GM18861 (cell line): ENCODE measurements around the gene ADCY9.
"Not testable (repeated sequence)": the region's sequence is repeated elsewhere in the genome, so short reads cannot be mapped to it uniquely, and the experiment has no call there.

Source experiments
- ATAC-seq: cut with Tn5 transposase; IDR thresholded peaks from one replicate; pipeline ENCODE4 v1.9.1; 2021; ENCODE audit not compliant: unreplicated experiment

The ADCY9 gene

DNA sequence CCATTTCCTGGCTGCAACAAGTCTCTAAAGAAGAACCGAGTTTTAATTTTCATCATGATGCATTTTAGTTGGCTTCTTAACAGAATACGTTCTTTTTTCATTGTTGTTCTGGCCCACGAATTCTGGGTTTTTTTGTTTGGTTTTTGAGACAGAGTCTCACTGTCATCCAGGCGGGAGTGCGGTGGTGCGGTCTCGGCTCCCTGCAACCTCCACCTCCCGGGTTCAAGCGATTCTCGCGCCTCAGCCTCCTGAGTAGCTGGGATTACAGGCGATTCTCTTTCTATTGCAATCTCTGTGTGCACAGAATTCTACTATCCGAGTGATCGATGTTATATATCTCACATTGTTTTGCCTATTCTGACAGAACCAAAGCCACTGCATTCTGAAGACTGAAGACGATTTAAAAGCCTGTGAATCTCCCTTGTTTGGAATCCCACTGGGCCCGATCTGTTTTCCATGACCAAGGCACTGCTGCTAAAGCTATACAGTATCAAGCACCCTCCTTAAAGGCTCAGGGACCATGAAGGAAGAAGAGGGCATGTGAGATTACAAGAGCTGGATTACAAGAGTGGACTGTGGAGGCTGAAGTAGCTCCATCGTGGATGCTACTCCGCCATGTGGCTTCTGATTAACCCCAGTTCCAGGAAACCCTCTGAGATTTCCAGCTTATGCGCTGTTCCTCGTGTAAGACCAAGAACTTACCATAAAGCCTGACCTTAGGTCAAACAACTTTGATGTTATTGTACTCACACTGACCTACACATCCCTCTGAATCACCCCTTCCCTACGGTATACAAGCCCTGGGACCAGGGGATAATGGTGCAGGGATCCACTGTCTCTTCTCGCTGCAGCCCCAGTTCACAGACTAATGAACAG is 44.3 kb downstream of the ADCY9 start:
- no peak for ATAC-seq

- ATAC-seq = no peak
These were observed 45.3 kb downstream of the ADCY9 start for GRCh38 chr16:4070936-4071335.

DNA sequence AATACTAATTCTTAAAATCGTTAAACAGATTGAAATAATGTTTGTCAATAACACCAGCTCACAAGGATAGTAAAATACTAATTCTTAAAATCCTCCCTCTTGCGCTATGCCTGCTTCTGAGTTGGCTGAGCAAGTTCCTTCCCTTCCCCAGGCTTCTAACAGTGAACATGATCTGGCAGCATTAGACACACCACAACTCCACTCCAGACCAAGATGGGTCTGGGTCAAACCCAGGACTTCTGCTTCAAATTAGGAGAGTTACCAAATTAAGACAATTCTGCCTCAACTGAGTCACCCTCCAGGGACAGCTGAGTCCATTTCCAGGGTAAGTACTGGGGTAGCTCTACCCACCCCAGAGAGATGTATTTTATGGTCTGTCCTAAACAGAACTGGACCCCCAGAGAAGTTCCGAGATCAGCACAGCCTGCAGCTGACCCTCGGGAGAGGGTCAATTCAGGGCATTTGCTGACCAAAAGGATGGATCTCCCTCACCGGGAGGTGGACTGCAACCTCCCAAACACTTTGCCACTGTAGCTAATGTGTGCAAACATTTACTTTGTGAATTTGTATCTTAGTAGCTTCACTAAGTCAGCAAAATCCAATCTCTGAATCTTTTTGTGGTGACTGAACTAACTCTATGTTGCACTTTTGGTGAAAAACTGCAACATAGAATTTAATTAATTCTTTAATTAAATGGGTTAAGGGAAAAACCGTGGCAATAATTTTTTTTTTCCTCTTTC is 48.8 kb downstream of the ADCY9 start:
- no peak for ATAC-seq

- no peak for ATAC-seq
These were observed 51.3 kb downstream of the ADCY9 start for GRCh38 chr16:4064950-4065352.

DNA sequence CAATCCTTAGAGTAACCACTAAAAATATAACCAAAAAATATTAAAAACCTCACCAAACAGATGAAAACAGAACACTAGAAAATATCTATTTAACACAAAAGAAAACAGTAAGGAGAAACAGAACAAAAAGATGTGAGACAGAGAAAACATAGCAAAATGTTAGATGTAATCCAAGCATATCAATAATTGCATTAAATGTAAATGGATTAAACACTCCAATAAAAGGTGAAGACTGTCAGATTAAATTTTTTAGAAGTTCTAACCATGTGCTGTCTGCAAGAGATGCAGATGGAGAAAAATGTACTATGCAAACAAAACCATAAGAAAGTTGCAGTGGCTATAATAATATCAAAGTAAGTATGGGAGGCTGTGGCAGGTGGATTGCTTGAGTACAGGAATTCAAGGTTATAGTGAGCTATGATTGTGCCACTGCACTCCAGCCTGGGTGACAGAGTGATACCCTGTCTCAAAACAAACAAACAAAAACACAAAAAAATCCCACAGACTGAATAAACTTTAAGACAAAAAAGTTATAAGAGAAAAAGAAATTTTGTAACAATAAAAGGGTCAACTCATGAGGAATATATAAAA is 53.9 kb downstream of the ADCY9 start:
- no peak for ATAC-seq

DNA sequence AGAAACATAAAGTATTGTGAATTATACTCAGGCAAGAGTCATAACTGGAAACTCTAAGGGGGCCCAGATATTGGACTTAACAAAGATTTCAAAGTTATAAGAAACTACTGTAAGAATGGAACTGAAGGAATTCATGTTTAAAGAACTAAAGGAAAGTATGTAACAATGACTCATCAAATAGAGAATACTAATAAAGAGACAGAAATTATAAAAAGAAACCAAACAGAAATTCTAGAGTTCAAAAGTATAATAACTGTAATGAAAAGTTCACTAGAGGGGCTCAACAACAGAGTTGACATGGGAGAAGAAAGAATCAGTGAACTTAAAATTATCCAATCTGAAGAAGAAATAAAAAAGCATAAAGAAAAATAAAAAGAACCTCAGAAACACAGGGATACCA is 55.4 kb downstream of the ADCY9 start:
- ATAC-seq = no peak

- ATAC-seq = no peak
These were observed 56.2 kb downstream of the ADCY9 start for GRCh38 chr16:4060009-4060408.

DNA sequence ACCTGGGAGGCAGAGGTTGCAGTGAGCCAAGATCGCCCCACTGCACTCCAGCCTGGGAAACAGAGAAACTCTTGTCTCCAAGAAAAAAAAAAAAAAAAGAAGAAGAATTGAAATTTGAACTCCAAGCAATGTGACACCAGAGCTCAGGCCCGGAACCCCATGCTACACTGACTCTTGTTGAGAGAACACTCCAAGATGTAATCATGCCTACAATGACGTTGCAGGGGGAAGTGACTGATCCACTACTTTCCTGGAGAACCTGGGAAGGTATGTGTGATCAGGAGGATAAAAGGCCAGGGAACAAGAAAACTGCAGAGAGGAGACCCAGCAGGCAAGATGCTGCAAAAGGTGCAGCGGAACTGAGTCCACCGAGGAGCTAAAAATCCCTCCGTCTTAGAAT is 57.9 kb downstream of the ADCY9 start:
- ATAC-seq = no peak

DNA sequence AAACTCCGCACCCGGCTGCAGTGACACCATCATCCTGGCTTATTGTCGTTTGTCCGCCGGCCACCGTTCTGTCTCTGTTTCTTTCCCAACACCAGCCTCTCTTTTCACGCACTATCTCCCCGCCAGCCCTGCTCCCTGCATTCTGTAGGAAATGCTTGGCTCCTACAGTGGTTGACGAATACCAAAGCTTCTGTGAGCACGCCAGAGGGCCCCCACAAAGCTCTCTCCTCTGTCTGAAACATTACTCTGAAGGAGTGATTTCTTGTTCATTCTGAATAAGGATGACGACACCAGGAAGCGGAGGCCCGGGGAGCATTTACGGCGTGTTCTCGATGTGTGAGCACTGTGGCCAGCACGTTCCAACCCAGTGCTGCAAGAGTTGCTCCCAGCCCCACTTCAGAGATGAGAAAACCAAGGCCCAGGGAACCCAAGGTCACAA is 58.8 kb downstream of the ADCY9 start:
- ATAC-seq = no peak

DNA sequence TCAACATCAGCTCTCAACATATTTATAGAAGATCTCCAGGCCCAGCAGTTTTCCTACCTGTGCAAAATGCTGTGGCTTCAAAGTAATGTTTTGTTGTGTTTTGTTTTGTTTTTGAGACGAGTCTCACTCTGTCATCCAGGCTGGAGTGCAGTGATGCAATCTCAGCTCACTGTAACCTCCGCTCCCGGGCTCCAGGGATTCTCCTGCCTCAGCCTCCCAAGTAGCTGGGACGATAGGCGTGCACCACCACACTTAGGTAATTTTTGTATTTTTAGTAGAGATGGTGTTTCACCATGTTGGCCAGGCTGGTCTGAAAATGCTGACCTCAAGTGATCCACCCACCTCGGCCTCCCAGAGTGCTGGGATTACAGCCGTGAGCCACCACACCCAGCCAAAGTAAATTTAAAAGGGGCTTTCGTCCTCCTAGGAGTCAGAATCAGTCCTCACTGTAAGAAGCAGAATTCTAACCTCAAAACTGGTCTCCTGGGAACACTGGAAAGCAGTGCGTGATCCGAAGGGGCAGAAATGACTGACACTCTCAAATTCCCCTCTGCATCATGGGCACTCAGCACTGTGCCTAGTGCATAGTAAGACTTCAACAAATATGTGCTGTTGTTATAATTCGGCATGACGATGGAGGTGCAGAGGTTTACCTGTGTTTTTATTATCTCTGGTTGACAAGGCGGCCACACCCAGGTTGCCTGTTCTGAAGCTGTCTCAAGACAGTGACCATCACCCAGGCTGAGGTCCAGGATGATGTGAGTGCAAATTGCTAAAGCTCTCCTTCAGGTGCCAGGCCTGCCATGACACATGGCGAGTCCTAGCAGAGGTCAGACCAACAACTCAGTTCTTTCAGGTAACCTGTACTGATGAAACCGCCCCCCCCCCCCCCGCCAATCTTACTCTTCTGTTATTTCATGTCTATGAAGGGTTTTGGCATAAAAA is 59.8 kb downstream of the ADCY9 start:
- ATAC-seq = no peak

DNA sequence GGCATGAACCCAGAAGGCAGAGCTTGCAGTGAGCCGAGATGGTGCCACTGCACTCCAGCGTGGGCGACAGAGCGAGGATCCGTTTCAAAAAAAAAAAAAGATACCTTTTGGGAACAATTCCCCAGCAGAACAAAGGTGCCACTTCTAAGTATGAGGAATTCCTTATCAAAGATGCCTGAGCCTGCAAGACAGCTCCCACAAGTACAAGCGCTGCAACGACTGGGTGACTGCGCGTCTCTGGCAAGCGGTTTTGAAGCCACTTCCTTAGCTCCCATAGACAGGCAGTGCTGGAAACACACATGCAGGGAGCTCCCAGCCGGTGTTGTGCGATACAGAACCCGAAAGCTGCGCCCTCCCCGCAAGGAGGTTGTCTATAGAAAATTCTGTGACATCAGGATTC is 60.5 kb downstream of the ADCY9 start:
- ATAC-seq = no peak

DNA sequence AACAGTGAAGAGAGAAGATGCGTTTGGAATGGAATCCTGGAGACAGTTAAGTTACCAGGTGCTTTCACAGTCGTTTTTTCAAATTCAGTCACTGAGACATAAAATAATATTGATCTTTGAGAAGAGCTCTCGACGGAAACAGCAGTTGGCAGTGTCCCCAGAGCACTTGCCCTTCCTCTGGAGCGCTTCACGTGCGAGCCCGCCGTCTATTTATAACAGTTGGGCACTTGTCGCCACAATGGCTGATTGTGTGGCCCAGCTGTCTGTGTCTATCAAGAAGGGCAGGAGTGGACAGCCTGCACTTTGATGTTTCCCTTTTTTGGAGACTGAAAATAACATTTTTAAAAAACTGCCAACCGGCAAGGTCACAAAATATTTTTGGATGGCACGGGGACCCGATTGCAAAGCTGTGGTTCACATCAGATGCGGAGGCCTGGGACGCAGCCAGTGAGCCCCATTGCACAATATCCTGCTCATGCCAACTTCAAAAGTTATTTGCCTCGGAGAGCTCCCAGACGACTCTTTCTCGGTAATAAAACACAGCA is 62.9 kb downstream of the ADCY9 start:
- ATAC-seq = no peak

GRCh38 chr16:4052801-4053293 is 63.4 kb downstream of the ADCY9 start:
- no peak for ATAC-seq

DNA sequence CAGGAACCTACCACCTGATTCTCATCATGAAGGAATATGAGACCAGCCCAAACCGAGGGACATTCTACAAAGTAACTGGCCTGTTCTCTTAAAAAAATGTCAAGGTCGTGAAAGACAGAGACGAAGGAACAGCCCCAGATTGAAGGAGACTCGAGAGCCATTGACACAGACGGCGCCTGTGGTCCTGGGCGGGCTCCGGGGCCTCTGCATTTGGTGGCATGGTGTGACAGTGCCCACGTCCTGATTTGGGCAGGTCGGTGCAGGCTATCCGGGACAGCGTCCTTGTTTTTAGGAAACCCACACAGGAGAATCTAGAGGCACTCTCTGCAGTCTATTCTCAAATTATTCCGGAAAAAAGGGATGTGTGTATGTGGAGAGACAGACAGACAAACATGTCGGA is 64.1 kb downstream of the ADCY9 start:
- ATAC-seq = no peak

DNA sequence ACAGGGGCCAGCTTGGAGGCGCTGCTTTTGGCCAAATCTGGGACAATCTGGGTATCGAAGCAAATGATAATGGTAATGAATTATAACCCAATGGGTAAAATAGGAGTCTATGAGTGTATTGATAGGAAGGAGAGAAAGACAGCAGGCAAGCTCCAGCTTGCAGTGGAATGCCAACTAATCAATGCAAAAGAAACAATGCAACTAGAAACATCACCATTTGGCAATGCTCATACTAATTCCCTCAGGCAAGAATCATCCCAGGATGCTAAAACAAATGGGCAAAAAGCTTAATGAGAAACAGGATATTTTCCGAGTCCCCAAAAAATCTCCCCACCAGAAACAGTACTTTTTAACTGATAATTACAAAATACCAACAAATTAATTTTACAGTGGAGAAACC is 64.7 kb downstream of the ADCY9 start:
- no peak for ATAC-seq

- ATAC-seq = no peak
These were observed 67.2 kb downstream of the ADCY9 start for GRCh38 chr16:4049031-4049430.

GRCh38 chr16:4048481-4048880 is 67.8 kb downstream of the ADCY9 start:
- no peak for ATAC-seq

GRCh38 chr16:4046221-4046620 is 70.0 kb downstream of the ADCY9 start:
- ATAC-seq = no peak

DNA sequence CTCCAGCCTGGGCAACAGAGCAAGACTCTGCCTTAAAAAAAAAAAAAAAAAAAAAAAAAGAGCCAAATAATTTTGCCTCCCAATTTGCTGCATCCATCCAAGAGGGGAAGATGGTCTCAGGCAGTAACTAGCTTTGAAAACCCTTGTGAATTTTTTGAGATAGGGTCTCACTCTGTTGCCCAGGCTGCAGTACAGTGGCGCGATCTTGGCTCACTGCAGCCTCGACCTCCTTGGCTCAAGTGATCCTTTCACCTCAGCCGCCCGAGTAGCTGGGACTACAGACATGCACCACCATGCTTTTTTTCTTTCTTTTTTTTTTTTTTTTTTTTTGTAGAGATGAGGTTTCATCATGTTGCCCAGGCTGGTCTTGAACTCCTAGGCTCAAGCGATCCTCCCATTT is 70.7 kb downstream of the ADCY9 start:
- not testable (repeated sequence) for ATAC-seq

DNA sequence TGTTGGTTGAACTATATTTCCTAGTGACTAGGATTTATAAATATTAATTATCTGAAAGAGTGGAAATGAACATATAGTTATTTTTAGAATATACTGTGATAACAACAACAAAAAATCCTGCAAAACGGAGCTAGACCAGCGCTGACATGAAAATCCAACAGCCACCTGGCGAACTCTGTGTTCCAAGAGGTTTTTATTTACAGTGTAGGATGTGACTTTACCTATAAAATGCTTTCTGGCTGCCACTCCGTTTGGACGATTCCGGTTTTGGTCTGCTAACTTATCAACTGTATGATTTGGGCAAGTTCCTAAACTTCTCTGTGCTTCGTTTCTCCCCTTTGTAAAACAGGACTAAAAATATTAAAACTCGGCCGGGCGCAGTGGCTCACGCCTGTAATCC is 73.7 kb downstream of the ADCY9 start:
- ATAC-seq = no peak
